Right renal cortex interstitium (tissue), 3 donors: Measurements from ENCODE around the gene KIF6. TPM values are rescaled to one million over a fixed set of nuclear protein-coding genes. Genes with fewer than 3 reads are reported as not detected.

Experiments
- DNase-seq, 3 donors: peaks; one replicate each; pipeline ENCODE4 v3.0.0-alpha.2; 2013; ENCODE audit warnings: low read depth in 3 of 3, low spot score in 2 of 3
- polyA plus RNA-seq, 3 donors: library from polyadenylated mRNA; unstranded; fragments of 120-200 nt; gene quantifications; one replicate each; pipeline ENCODE4 v1.2.1, GENCODE V29; 2013; ENCODE audit not compliant: insufficient read length in 3 of 3

The KIF6 gene
- polyA plus RNA-seq, 3 donors: 3.9 to 4.7 (median 4.4) TPM

DNA sequence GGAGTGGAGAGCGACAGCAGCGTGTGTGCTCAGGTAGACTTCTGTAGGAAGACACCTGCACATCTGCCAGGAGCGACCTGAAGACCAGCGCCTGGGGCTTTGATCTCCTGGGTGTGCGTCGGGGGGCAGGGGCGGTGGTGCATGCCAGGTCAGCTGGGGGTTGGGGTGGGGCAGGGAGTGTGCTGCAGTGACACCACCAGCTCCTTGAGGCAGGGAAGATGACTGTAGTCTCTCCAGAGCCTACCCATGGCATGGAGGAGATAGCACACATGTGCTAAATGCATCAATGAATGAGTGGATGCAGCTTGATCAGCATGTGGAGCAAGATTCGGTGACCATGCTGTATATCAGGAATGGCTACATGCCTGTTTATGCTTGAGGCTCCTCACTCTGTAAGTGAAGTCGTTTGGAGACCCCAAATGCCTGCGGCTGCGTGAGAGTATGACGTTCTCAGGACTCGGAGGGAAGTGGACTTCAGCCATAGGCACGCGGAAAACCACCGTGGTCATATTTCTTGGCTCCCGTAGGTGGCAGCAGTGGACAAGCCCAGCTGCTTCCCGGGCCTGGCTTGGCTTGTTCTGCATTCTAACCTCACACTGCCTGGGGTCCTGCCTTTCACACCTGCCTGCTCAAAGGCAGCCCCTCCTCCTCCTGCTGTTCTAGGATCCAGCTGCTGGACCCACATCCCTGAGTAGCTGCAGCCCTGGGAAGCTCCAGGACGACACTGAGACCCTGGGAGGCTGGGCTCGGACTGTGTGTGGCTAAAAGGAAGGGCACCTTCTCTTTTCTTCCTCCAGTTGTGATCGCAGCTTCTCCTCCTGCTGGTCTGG, 363.3 kb downstream of the KIF6 start:
- DNase-seq: no peak

DNA sequence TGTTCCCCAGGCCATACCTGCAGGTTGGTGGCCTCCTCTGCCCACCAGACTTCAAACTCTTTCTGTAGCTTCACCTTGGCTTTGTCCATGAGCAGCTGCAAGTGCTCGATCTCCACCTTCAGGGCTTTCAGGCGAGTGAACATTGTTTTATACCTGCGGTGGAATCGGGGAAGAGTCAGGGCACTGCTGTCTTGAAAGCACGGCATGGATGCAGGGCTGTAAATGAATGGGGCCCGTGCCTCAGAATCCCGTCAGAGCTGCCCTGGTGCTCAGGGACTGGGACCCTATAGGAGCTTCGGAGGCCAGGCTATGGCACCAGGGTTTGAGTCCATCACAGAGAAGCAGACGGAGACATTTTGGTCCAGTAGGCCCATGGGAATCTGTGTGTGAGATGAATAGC, 364.8 kb downstream of the KIF6 start:
- DNase-seq: no peak

DNA sequence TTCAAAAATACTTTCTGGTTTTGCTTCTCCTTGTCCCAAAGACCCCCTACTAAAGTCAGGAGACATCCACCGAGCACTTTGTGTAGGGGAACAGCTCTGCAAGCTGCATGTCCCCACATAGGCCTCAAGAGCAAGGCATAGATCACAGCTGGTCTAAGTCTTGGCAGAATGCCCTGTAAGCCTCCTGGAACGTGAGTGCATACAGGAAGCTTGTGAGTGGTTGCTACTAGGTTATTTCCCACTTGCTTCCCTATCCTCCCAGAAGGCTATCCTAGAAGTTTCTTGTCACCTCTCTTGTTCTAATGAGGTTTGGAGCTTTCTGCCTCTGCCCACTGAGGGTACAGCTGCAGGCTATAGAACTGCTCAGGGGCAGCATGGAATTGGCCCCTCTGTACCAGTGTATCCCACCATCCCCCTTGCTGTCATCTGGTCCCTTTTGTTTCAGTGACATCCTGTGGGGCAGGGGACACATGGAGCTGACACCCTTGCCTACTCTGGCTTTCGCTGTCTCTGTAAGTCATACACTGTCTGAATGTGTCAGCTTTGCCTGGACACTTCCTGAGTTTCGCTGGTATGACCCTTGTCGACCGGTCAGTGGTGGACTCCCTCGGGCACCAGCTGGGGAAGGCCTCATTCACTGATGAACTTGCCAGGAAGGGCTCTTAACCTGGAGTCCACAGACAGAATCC, 367.1 kb downstream of the KIF6 start:
- no peak for DNase-seq

DNA sequence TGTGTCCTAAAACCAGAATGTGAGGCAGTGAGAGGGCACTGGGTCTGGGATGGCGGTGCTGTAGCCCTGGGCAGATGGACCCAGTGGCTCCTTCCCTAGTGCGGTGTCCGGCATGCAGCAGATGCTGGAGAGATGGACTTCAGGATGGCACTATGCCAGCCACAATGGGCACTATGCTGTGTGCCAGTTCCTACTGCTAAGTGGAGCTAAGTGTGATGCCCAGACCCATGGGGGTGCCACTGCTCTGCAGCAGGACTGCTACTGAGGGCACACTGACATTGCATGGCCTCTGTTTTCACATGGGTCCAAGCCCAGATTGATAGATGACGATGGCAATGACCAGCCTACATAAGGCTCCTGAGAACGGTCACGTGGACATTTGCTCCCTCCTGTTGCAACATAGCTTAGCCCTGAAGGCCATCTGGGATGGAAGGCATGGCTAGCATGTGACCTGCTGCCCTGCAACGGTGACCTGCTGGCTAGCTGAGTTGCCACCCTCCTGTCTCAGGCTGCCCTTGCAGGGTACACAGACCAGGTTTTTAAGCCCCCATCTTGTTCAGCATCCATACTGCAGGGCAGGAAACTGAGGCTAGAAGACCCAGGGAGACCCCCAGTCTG, 371.4 kb downstream of the KIF6 start:
- DNase-seq: no peak

DNA sequence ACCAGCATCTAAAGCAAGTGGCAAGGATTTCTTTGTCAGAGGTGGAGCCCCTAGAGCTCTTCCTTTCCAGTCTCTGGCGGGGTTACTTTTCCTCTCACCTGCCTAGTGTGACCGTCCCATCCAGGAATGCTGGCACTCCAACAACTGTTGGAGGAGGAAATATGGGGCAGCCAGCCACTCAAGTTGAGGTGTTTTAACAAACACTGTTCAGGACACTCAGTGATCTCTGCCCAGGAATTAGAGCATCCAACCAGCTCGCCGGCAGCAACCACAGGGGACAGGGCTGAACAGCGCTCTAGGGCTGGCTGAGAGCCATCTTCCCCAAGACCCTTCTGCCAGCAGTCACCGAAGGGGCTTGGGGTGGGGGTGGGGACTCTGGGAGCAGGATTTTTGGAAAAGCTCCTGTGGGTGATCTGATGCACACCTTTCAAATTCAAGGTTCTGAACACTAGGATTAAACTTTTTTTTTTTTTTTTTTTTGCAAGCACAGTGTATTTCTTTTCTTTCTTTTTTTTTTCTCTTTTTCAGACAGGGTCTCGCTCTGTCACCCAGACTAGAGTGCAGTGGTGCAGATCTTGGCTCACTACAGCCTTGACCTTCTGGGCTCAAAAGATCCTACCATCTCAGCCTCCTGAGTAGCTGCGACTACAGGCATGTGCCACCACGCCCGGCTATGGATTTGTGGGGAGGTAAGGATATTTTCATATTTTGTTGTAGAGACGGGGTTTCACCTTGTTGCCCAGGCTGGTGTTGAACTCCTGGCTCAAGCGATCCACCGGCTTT, 374.3 kb downstream of the KIF6 start:
- no peak for DNase-seq

DNA sequence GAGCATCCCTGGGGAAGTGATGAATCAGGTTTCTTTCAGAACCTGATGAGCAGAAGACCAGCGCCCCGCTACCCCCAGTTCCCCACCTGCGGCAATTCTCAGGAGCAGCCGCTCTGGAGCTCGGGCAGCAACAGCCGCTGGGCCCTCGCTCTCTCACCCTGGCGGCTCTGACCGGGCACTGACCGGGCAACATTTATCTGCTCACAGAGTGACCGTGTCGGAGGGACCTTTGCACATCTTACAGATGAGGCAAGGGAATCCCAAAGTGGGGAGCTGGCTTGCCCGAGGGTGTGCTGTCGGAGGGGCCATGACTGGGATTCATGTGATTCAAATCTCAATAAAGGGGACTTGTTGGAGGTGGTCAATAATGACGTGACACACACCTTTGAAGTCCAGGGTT, 376.5 kb downstream of the KIF6 start:
- no peak for DNase-seq

DNA sequence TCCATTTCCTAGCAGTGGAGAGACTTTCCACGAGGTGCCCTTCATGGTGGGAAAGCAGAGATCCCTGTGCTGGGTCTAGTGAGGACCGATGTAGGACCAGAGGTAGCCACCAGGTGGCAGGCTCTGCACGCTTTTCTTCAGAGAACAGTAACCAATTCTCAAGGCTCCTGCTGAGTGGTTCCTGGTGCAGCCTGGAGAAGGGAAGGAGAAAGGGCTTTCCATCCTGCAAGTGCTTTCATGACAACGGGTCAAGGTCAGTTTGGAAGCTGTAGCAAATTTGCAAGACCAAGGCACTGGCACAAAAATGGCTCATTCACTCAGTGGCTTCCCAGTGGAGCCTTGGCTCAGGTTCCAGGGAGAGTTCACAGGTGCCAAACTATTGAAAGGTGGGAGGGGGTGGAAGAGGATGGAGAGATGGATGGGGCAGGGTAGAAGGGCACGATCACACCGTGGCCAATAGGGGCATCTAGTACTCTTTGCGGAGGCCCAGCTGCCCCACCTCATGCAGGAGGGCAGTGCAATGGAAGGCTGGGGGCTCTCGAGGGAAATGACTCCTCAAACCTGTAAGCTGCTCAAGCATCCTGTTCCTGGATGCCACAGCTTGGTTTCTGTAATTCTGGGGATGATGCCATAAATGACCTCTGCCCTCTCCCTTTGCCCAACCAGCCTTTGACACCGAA, 377.2 kb downstream of the KIF6 start:
- peak in 2 of 3 donors; percentile 45 to 48 for DNase-seq

DNA sequence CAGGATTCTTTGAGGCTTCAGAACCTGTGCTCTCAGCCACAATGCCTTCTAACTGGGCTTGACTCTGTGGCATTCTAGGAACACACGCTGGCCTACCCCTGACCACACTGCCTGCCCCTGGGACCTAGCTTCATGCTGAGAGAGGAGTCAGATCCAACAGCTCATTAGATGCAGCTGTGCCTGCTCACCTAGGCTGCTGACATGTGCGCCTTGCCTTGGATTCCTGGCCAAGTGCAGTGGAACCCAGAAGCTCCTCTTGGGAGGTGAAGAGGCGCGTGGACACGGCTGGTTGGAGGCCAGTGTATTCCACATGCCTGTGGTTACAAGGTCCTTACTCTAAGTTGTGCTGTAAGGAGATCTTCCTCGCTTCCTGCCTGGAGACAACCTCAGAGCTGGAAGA, 378.0 kb downstream of the KIF6 start:
- no peak for DNase-seq

DNA sequence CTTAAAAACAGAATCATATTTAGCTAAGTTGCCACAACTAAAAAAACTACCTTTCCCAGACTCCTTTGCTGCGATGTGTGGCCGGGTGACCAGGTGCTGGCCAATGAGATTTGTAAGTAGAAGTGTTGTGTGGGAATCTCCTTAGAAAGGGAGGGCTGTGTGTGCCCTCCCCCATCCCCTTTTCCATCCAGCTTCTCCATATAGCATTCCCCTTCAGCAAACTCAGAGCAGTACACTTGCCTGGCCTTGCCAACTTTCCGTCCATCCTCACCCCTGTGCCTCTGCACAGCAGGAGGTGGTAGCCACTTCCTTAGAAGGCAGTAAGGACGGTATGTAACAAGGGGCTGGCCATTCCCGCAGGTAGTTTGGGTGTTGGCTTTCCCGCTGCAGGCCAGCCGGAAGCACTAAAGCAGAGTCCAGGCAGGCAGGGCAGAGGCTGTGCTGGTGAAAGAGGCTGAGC, 380.4 kb downstream of the KIF6 start:
- no peak for DNase-seq

DNA sequence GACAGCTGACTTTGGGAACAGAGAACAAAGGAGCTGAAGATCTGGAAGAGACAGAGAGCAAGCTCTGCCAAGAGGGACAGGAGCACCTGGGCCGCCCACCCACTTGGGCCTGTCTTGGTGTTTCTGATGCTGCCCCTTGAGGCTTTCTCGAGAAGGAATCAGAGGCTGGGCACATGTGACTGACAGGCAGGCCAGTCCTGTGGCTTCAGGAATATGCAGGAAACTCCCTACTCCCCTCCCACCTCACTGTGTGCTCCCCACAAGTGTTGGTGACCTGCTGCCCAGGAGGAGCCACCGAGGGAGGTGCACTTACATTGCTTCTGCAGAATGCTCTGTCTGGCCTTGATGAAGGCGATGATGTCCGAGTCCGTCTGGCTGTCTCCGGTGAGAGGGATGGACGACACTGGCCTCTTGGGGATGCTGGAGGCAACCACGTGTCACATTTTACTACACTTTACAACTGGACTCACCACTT, 381.8 kb downstream of the KIF6 start:
- DNase-seq: no peak

DNA sequence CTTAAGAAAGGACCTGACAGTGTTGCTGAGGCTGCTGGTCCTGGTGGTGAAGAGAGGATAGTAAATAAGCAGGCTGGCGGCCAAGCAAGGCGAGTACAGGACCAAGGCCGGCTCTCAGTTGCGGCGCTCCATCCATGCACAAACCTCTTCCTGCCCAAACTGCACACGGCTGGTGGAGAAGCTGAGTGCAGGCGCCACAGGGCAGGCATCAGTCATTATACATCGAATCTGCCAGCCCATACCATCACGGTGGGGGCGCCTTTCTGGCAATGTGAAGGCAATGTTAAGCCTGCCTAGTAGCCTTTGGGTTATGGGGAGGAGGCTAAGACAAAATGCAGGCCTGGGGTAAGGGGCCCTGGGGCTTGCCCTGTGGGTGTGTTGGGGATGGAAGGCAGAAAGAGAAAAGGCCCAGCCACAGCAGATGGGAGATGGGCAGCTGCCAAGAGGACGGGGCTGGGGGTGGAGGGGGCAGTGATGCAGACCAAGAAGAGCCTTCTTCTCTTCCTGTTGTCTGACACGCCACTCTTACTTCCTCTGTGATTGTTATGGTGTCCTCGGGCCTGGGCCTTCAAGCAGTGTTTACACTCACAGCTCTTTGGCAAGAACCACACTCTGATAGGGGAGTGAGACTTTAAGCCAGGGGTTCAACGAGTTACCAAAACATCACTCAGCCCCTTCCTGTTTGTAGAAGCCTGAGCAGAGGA, 382.4 kb downstream of the KIF6 start:
- DNase-seq: no peak

DNA sequence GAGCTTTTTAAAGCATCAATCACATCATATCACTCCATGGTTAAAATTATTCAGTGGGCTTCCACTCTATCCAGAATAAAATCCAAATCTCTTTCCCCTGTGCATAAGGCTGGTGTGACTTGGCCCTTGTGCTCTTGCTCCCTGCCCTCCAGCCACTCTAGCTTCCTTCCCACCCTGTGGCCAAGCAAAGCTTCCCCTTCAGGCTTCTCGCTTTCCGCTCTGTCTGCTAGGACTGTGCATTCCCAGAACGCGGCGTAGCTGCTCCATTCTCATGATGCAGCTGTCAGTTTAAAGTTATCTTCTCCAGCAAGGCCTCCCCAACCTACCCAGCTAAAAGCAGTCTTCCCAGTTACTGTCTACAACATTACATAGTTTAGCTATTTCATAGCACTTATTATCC, 383.3 kb downstream of the KIF6 start:
- no peak for DNase-seq

DNA sequence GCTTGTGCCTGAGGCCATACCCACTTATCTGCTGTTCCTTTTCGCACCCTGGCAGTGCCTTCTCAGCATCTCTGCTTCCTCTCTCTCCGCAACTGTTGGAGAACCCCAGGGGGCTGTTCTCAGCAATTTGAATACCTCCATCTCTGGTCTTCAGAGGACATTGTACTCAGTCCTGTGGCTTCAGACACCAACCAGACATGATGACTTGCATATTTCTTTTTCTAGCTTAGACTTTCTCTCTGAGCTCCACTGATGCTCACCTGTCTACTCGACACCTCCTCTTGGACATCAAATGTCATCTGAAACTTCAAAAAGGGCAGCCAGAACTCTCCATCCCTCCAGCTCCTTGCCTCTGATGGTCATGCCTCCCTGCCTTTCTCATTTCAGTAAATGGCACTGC, 383.9 kb downstream of the KIF6 start:
- DNase-seq: no peak

DNA sequence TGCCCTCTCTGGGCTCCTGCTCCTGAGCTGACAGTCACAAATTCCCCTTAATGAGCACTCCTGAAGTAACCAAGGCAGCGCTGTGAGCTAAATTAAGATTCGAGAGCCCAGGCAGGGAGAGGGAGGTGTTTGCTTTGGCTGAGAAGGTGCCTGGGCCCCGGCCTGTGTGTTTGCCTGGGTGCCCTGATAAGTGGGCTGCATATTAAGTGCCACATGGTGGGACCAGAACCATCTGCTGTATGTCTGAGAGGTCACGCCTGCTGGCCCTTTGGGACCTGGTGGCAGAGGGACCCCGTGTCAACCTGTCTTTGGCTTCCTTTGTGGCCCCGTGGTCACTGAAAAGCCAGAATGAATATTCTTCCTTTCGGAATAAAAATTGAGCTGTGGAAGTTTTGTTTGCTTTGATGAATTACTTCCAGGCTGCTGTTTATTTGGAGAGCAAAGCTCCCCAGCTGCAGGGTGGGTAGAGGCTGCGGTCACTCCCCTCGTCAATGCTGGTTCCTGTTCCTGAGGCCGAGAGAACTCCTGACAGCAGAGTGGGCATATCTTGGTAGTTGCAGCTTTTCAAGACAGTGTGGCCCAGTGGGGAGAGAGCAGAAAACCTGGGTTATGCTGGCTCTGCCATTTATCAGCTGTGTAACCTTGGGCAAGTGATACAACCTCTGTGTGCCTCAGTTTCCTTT, 385.2 kb downstream of the KIF6 start:
- no peak for DNase-seq

DNA sequence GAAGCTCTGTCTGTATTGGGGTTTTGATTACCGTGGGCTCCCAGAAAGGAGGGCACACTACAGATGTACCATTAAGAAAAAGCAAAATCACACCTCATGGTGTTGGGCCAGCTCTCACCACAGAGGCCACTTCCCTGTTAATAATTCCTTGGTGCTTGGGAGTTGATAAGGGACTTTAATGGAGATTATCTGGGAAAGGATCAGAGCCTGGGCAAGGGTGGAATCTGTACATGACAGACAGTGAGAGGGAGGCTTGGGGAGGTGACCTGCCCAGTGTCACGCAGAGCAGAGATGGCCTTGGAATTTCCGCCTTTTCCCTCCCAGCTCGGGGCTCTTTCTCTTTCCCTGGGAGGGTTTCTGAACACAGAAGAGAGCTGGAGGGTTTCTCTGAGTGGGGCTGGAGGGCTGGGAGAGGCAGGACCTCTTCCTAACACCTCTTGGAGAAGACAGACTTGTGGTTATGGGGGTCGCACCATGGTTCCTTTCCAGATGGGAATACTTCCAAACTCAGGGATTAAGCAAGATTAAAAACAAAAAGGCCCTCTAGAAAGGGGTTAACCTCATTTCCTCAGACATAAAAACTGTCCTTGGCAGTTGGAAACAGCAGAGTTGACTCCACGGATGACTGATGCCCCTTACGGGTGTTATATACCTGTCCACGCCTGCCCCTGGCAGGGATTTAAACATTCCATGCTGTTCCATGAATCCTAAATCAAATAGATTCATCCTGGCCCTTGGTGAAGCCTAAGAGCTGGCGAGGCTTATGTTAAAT, 385.9 kb downstream of the KIF6 start:
- DNase-seq: no peak

DNA sequence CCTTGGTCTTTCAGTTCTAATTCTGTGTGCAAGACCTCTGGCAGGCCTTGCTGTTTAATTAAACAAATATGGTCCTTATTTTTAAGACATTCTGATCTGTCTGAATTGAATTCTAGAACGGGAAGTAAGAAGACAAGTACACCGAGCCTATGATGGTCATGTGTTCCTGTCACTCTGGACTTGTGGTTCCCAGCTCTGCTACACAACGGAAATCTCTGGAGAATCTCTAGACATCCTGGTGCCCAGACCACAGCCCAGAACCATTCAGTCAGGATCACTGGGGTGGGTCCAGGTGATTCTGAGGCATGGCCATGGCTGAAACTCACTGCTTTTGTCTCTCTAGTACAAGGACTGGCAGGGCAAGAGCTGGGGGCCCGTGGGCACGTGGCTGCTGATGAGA, 386.8 kb downstream of the KIF6 start:
- DNase-seq: no peak

DNA sequence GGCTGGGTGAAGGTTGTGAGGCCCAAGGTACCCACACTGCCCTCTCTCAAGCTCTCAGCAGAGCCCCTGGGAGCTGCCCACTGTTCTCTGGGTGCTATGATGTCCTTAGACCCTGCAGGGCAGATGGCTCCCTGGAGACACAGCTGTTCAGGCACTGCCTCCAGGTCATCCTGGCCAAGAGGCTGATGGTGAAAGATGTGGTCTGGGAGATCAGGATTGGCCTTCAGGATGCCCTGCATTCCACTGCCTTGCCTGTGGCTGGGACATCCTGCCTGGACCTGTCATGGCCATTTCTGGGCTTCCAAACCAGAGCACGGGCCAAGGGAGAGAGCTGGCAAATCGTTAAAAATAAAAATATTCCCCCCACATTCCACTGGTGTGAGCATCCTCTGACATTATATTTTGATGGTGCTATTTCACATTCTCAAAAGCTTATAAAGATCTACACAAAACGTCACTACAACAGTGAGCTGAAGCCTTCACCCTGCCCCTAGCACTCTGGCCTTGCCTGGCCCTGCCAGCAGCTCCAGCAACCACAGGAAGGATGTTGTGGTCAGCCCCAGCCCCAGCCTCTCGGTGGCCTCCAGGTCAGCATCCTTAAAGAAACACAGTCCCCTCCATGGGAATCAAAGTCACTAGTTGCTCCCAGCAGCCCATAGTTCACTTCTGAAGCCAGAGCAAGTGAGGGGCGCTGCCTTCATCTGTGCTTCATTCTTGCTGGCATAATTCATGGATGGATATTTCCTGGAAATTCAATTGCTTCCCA, 389.2 kb downstream of the KIF6 start:
- DNase-seq: no peak
